HG02678 (cell line): ENCODE results near the gene SAV1.
"Not testable (repeated sequence)": the region's sequence is repeated elsewhere in the genome, so short reads cannot be mapped to it uniquely, and the experiment has no call there.

Source experiments
- ATAC-seq: cut with Tn5 transposase; IDR thresholded peaks from one replicate; pipeline ENCODE4 v1.9.1; 2021; ENCODE audit warnings: mild to moderate bottlenecking, moderate library complexity; ENCODE audit not compliant: unreplicated experiment

SAV1 gene

GRCh38 chr14:50666772-50667683 lies 1.1 kb downstream of the SAV1 start:
- no peak for ATAC-seq

GRCh38 chr14:50665300-50665699 lies 2.8 kb downstream of the SAV1 start:
- ATAC-seq = peak; percentile 30

- ATAC-seq = not testable (repeated sequence)
Observed at GRCh38 chr14:50664579-50664978, 3.5 kb downstream of the SAV1 start.

GRCh38 chr14:50659327-50659974 lies 8.7 kb downstream of the SAV1 start:
- no peak for ATAC-seq

- no peak for ATAC-seq
Observed at GRCh38 chr14:50658203-50658602, 9.9 kb downstream of the SAV1 start.

- ATAC-seq = no peak
Observed at GRCh38 chr14:50657753-50658152, 10.4 kb downstream of the SAV1 start.

- ATAC-seq = no peak
Observed at GRCh38 chr14:50656776-50657175, 11.3 kb downstream of the SAV1 start.

- ATAC-seq = peak; percentile 57
Observed at GRCh38 chr14:50649691-50650090, 18.4 kb downstream of the SAV1 start.

- peak; percentile 18 for ATAC-seq
Observed at GRCh38 chr14:50647753-50648152, 20.4 kb downstream of the SAV1 start.

- peak; percentile 88 for ATAC-seq
Observed at GRCh38 chr14:50647282-50647681, 20.8 kb downstream of the SAV1 start.

- ATAC-seq = no peak
Observed at GRCh38 chr14:50635141-50635540, 33.0 kb downstream of the SAV1 start.

- ATAC-seq = no peak
Observed at GRCh38 chr14:50633954-50634353, 34.2 kb downstream of the SAV1 start.

- ATAC-seq = no peak
Observed at GRCh38 chr14:50631408-50631821, 36.7 kb downstream of the SAV1 start.

GRCh38 chr14:50624947-50625346 lies 43.2 kb downstream of the SAV1 start:
- not testable (repeated sequence) for ATAC-seq

GRCh38 chr14:50624447-50624846 lies 43.7 kb downstream of the SAV1 start:
- no peak for ATAC-seq

- ATAC-seq = no peak
Observed at GRCh38 chr14:50622978-50623377, 45.1 kb downstream of the SAV1 start.

- no peak for ATAC-seq
Observed at GRCh38 chr14:50620341-50620740, 47.8 kb downstream of the SAV1 start.

GRCh38 chr14:50619569-50620141 lies 48.5 kb downstream of the SAV1 start:
- ATAC-seq = peak; percentile 48

GRCh38 chr14:50616275-50616674 lies 51.8 kb downstream of the SAV1 start:
- no peak for ATAC-seq

GRCh38 chr14:50615552-50615951 lies 52.6 kb downstream of the SAV1 start:
- ATAC-seq = no peak

- ATAC-seq = no peak
Observed at GRCh38 chr14:50615056-50615455, 53.0 kb downstream of the SAV1 start.

GRCh38 chr14:50612806-50613205 lies 55.3 kb downstream of the SAV1 start:
- ATAC-seq = no peak
